Activated naive CD4-positive, alpha-beta T cell treated with anti-CD3 and anti-CD28 coated beads, Interleukin-2, amount 50 U/mL, for 16 hours (primary cell): ENCODE results near the gene TAL1.

Experiments
- DNase-seq: peaks from one replicate; pipeline ENCODE4 v3.0.0-alpha.2; 2020

Gene TAL1

GRCh38 chr1:47186267-47187185 is 45.5 kb downstream of the TAL1 start:
- DNase-seq: no peak

GRCh38 chr1:47184822-47185677 is 47.0 kb downstream of the TAL1 start:
- no peak for DNase-seq

GRCh38 chr1:47184090-47184821 is 47.8 kb downstream of the TAL1 start:
- DNase-seq: no peak

- no peak for DNase-seq
Measured at GRCh38 chr1:47183308-47184089, 48.5 kb downstream of the TAL1 start.

GRCh38 chr1:47182676-47183235 is 49.3 kb downstream of the TAL1 start:
- DNase-seq: no peak

- DNase-seq: no peak
Measured at GRCh38 chr1:47181955-47182675, 49.9 kb downstream of the TAL1 start.

- DNase-seq: no peak
Measured at GRCh38 chr1:47181095-47181954, 50.7 kb downstream of the TAL1 start.

- no peak for DNase-seq
Measured at GRCh38 chr1:47180603-47181094, 51.4 kb downstream of the TAL1 start.

- DNase-seq: no peak
Measured at GRCh38 chr1:47179988-47180563, 51.9 kb downstream of the TAL1 start.

GRCh38 chr1:47179017-47179987 is 52.7 kb downstream of the TAL1 start:
- peak; percentile 77 for DNase-seq

- no peak for DNase-seq
Measured at GRCh38 chr1:47178654-47179016, 53.4 kb downstream of the TAL1 start.

- no peak for DNase-seq
Measured at GRCh38 chr1:47178020-47178419, 54.0 kb downstream of the TAL1 start.

- peak; percentile 38 for DNase-seq
Measured at GRCh38 chr1:47175227-47175934, 56.6 kb downstream of the TAL1 start.

- DNase-seq: no peak
Measured at GRCh38 chr1:47174656-47175020, 57.4 kb downstream of the TAL1 start.

- no peak for DNase-seq
Measured at GRCh38 chr1:47172782-47173181, 59.2 kb downstream of the TAL1 start.
